Measurements from ENCODE around the gene FAM210A. TPM values are rescaled to one million over a fixed set of nuclear protein-coding genes. Genes with fewer than 3 reads are reported as not detected.

The FAM210A gene, protein sequence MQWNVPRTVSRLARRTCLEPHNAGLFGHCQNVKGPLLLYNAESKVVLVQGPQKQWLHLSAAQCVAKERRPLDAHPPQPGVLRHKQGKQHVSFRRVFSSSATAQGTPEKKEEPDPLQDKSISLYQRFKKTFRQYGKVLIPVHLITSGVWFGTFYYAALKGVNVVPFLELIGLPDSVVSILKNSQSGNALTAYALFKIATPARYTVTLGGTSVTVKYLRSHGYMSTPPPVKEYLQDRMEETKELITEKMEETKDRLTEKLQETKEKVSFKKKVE
- total RNA-seq: 17.6 and 28.2 TPM in 2 replicates

DNA sequence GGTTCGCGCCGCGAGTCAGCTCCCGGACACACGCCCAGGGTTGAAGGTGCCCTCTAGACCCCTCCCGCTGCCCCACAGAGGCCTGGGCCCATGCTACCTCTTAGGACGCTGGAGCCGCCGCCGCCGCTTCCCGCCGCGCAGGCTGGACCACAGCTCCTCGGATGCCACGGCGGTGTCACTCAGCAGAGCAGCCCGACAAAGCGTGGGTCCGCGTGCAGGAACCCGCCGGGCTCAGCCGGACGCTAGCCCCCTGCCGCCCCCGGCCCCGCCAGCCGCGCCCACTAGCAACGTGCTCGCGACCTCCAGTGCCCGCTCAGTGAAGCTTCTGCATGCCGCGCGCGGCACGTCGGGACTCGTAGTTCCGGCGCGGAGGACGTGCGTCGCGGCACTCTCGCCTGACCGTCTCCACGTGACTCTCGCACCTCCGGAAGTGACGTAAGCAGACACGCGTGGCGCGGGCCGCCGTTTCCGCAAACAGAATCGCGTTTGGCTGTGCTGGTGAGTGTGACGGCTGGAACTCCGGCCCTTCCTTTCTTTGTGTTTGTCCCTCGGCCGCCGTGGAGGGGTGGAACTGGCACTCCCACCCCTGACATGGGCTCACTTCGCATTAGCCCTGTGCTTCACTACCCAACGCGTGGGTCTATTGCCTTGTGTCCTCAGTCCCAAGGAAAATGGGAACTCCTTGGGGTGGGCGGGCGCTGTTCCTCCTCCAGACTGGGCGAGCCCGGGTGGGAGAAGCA is at the start of gene FAM210A, which contains the start of gene RNMT:
TSS of gene FAM210A (minus strand) at position 327 of the 740 bp plus-strand sequence. CDS start 44,481 bp downstream, outside the sequence.
TSS of gene RNMT (plus strand) at position 442 of the 740 bp plus-strand sequence. CDS start 4,845 bp downstream, outside the sequence.

Small RNAs within 50 kb of the gene (small RNA-seq; reads per million reads assigned to genes)
- not detected for gene AP001525.1
- not detected for gene RN7SL362P

Other genes with a start within 250 kb of the FAM210A start
- 18.4 and 20.7 TPM in 2 replicates for gene RNMT, start 115 bp upstream of the FAM210A start, total RNA-seq
- gene MC5R, start 97.6 kb upstream of the FAM210A start, total RNA-seq: not detected in 2 replicates
- gene MC2R, start 189.0 kb upstream of the FAM210A start, total RNA-seq: not detected in 2 replicates

Data from subcutaneous preadipocyte (primary cell).